Measurements from ENCODE around the gene KRT83.
"Not testable (repeated sequence)": the region's sequence is repeated elsewhere in the genome, so short reads cannot be mapped to it uniquely, and the experiment has no call there.

The KRT83 gene

DNA sequence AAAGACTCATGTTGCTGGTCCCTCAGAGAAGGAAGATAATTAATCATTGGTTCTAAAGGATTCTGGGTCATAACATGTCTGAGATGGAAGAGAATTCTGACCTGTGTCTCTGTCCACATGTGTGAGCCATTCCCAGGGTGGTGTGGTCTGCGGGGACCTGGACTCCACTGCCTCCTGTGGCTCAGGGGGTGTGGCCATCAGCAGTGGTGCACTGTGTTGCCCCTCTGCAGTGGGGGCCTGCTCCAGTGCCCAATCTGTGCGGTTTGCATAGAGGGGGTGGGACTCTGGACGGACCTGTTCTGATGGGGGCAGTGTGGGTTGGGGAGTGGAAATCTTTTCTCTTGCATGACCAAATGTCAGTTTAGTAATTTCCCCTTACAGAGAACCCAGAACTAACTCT, 32.6 kb upstream of the KRT83 start:
- no peak for DNase-seq (ENCODE audit: low read depth)

DNA sequence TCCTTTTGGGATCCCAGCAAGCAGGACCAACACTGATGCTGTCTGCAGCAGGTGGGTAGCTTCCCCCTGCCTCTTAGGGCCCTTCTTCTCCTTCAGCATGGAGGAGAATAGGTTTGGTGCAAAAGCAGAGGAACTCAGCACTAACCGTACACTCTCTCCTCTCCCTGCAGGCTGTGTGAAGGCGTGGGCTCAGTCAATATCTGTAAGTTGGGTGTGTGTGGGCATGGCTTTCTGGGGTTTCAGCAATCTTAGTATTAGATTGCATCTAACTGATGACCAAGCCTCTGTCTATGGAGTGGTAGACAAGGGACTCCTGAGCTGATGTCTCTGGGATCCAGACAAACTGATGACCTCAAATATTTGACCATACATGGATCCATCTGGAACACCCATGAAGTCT, 31.8 kb upstream of the KRT83 start:
- no peak for DNase-seq (ENCODE audit: low read depth)

DNA sequence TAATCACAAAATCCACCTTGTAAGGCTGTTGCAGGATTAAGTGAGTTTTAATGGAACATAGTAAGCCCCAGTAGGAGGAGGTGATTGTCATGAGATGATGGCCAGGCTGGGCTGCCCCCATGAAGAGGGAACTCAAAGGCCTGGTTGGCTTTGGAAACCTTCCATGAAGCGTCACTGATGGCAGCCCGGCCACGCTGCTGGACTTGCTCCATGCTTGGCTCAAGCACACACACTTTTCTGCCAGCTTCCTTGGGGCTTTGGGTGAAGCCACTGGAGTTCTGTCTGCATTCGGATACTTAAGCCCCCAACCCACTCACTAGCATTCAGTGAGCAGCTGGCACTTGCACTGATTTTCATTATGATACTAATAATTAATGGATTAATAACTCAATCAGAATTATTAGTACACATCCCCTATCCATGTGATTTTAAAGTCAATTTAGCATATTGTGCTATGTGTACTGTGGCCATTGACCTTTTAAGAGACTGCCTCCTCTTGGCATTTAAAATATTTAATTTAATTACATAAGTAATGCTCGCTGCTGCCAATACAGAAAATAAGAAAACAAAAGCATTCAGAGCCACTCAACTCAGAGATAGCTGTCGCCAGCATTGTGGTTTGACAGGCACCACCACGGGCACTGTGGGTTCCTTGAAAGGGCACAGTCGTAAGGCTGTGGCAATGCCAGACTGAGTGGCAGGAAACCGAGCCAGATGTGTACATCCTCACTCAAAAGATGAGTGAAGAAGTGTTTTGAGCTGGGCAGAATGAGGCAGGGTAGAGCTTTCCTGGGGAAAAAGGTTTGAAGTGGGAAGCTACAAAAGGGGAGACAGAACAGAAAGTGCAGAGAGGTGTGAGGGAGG, 30.2 kb upstream of the KRT83 start:
- peak; percentile 40 for DNase-seq (ENCODE audit: low read depth)

DNA sequence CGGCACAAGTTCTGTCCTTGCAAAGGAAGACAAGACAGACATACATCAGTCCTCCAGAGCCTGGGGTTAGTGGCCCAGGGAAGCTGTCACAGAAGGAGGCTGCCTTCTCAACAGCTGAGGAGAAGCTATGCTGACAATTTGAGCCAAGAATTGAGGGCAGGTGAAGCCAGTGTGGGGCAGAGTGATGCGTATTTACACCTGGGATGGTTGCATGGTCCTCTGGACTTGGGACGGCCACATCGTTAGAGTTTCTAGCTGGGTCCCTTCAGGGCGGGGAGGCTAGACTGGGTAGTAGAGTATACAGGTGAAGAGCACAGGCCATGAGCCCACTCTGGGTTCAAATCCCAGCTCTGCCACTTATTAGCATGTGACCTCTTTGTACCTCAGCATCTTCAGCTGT, 29.6 kb upstream of the KRT83 start:
- DNase-seq (ENCODE audit: low read depth), result no peak

DNA sequence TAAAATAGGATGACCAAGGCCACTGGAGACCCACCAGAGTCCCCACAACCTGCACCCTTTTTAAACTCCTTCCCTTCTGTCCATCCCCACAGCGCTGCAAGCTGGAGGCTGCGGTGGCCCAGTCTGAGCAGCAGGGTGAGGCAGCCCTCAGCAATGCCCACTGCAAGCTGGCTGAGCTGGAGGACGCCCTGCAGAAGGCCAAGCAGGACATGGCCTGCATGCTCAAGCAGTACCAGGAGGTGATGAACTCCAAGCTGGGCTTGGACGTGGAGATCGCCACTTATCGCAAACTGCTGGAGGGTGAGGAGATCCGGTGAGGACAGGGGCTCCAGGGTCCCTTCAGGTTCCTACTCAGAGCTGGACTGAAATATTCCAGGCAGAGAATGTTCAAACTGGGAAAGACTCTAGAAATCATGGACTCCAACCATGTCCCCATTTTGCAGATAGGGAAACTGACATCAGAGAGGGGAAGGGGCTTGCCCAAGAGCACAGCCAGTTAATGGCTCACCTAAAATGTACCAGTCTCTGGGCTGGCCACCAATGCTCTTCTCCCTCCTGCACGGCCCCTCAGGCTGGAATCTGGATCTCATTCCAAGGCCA, 28.9 kb upstream of the KRT83 start:
- DNase-seq (ENCODE audit: low read depth), result no peak

DNA sequence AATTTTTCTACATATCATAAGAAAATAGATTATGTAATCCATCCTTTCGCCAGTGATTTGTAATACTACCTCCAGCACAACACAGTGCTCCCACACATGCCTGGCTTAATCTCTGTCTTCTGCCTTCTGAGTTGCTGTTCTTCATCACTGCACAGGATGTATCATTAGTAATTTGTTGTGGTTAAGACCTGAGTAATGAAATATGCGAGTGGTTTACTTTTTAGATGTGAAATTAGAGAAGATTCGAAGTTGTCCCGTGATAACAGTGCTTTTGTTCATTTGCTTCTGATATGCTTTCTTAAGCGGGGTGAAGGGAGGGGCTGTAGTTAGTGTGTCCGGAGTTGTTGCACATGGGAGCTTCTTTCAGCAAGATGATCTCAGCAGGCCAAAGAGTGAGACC, 28.0 kb upstream of the KRT83 start:
- no peak for DNase-seq (ENCODE audit: low read depth)

DNA sequence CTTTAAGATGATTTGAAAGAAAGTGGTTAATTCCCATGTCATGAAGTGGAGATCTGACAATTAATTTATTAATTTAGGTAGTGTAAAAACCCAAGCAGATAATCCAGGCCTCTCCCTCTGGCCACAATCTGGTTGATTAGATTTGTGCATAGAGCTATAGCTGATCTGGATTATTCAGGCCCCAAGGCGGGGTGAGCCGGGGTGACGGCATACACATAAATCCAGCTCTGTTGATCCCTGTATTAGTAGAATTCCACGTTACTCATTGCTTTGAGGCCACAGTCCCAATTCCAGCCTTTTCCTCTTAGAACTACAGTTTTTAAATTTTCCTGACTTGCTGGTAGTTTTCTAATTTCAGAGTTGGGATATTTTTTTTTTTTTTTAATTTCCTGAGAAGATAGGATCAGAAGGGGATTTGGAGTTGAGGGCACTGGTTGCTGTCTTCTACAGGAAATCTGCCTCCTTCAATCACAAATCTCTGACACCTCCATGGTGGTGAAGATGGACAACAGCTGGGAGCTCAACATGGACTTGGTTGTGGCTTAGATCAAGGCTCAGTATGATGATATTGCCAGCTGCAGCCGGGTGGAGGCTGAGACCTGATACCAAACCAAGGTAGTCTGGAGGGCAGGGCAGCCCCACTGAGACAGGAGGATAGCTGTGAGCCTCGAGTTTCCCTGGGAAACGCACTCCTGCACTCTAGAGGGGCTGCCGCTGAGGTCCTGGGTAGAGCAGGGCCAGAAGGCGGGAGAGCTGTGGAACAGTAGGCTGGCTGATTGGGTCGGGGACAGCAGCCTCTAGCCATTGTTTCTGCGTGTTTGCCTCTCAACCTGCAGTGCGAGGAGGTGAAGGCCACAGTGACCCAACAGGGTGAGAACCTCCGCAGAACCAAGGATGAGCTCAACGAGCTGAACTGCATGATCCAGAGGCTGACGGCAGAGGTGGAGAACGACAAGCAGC, 26.6 kb upstream of the KRT83 start:
- DNase-seq (ENCODE audit: low read depth), result no peak

DNA sequence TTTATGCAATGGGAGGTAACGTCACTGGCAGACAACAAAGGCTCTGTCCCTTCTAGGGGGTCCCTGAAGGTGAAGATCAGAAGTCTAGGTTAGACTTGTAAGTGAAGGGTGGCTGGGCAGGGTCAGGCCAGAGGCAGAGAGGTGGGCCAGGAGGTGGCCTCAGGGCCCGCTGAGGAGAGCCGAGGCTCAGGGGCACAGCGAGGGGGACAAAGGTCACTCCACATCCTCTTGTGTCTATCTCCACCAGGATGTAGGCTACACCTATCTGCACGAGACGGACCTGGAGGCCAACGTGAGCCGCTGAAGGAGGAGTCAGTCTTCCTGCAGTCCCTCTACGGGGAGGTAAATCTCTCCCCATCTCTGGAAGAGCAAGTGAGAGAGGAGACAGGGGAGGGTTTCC, 25.8 kb upstream of the KRT83 start:
- DNase-seq (ENCODE audit: low read depth), result no peak

DNA sequence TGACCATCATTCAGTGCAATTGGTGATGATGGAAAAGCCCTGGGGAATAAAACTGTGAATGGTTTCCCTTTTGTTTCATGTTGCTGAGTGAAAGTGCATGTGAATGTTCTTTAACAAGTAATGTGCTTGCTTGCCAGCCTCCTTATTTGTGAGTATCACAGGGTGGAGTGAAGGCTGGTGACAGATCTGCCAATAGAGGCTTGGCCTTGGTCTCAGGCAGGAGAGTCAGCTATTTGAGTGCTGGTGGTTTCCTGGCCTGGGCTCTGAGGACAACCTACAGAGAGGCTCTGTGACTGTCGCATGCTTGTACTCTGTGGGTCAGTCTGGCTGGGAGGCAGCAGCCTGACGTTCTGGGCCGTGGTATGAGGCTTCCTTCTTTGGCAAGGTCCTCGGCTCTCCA, 25.4 kb upstream of the KRT83 start:
- no peak for DNase-seq (ENCODE audit: low read depth)

DNA sequence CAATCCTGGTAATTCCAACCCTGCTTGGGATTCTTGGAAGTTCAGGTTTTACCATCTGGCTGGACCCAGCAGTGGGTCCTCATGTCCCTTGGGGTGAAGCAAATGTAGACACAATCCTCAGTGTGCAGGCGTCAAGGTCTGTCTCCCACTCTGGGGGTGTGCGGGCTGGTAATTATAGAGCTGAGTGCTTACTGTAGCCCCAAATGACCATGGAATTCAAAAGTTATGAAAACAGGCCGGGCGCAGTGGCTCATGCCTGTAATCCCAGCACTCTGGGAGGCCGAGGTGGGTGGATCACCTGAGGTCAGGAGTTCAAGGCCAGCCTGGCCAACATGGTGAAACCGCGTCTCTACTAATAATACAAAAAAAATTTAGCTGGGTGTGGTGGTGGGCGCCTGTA, 23.8 kb upstream of the KRT83 start:
- not testable (repeated sequence) for DNase-seq (ENCODE audit: low read depth)

DNA sequence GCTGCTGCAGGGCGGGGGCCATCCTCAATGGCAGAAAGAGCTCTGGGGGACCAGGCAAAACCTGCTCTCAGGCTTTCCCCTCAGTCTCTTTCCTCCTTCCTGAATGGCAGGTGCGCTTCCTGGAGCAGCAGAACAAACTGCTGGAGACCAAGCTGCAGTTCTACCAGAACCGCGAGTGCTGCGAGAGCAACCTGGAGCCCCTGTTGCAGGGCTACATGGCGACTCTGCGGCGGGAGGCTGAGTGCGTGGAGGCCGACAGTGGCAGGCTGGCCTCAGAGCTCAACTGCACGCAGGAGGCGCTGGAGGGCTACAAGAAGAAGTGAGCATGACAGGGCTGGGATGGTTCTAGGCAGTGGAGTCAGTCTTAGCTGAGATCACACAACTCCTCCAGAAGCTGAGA, 22.9 kb upstream of the KRT83 start:
- no peak for DNase-seq (ENCODE audit: low read depth)

DNA sequence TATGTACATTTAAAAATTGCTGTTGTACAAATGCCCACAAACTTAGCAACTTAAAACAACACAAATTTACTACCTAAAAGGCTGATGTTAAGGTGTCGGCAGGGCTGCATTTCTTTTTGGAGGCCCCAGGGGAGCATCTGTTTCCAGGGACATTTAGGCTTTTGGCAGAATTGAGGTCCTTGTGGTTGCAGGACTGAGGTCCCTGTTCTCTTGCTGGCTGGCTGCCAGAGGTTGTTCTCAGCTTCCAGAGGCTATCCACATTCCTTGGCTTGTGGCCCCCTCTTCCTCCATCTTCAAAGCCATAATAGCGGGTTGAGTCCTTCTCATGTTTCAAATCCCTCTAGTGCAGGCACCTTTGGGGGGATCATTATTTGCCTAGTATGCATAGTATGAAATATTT, 22.4 kb upstream of the KRT83 start:
- DNase-seq (ENCODE audit: low read depth), result no peak

DNA sequence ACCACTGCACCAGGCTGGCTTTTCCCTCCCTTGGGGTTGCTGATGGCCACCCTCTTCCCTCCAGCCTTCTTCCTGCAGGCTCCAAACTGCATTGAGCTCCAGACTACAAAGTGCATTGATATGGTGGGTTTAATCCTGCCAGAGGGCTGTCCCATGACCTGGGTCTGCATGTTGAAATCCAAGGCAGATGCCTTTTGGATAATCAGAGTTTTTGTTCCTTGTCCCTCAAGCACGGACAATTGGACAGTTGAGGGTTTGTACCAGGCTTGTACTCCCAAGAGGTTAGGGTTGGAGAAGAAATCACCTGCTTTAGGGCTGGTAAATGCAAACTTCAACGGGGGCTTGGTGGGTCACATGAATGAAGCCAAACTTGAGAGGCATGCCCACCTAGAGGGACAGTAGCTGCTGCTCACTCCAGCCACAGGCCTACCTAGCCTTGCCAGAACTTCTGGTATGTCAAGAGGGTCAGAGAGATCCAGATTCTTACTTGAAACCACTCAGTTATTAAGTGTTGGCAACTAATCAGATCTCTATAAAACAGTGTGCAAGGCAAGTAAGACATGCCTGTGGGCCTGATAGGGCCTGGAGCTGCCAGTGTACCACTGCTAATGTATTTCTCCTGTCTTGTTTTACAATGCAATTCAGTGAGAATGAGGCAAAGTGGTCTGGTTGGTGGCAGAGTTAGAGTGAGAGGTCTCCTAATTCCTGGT, 21.7 kb upstream of the KRT83 start:
- DNase-seq (ENCODE audit: low read depth), result no peak

DNA sequence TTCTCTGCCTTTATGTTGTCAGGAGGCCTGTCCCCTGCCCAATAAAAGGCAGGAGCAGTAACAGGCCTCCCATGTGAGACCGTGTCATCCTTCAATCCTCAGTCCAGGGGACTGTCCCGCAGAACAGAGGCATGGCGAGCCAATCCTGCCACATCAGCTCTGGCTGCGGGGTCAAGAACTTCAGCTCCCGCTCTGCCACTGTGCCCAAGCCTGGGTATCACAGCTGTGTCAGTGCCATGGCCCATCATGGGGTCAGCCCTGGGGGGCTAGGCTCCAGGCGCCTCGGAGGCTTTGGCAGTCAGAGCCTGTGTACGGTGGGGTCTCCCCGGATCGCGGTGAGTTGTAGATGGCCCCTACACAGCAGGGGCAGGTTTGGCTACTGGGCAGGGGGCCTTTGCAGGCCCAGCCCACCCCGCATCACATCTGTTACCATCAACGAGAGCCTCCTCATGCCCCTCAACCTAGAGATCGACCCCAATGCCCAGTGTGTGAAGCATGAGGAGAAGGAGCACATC, 19.9 kb upstream of the KRT83 start:
- DNase-seq (ENCODE audit: low read depth), result no peak

DNA sequence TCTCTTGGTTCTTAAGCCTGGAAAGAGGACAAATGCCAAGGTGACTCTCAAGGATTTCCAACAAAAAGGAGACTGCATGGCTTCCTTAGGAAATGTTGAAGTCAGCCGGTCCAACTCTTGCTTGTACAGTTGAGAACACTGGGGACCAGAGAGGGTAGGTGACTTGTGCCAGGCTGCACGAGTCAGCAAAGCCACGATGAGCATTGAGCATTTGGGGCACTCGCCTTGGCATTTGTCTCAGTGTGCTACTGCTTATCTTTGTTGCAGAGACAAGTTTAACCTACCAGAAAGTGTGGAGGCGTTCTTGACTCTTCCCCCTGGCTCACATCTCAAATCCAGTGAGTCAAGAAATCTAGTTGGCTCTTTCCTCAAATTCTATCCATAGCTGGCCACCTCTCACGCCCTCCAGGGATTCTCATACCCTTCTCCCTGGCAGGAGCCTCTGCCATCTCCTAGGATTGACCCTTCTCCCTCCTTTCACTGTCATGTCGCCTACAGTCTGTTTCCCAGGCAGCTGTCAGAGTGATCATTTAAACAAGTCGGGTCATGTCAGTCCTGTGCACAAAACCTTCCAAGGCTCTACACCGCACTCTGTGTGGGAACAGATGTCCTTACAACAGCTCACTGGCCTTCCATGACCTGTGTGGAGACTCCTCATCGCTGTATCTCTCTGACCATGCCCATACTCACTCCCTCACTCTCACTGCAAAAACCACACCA, 17.2 kb upstream of the KRT83 start:
- no peak for DNase-seq (ENCODE audit: low read depth)

DNA sequence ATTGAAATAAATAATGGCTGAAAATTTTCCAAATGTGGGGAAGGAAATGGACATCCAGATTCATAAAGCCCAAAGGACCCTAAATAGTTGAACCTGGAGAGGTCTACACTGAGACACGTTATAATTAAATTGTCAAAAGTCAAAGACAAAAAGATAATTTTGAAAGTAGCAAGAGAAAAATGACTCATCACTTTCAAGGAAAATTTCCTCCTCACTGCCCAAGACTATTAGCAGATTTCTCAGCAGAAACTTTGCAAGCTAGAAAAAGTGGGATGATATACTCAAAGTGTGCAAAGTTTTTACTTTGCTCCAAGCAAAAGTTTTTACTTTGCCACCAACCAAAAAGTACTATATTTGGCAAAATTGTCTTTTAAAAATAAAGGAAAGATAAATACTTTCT, 15.9 kb upstream of the KRT83 start:
- no peak for DNase-seq (ENCODE audit: low read depth)

DNA sequence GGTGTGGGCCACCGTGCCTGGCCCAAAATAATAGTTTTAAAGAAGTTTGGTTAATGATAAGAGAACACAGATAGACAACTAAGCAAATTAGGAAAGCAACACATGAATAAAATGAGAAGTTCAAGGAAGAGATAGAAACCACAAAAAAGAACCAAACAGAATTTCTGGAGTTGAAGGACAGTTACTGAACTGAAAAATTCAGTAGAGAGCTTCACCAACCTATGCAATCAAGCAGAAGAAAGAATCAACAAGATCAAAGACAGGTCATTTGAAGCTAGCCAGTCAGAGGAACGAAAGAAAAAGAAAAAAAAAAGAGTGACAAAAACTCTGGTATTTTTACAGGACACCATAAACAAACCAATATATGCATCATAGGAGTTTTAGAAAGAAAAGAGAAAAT, 15.4 kb upstream of the KRT83 start:
- DNase-seq (ENCODE audit: low read depth), result no peak

DNA sequence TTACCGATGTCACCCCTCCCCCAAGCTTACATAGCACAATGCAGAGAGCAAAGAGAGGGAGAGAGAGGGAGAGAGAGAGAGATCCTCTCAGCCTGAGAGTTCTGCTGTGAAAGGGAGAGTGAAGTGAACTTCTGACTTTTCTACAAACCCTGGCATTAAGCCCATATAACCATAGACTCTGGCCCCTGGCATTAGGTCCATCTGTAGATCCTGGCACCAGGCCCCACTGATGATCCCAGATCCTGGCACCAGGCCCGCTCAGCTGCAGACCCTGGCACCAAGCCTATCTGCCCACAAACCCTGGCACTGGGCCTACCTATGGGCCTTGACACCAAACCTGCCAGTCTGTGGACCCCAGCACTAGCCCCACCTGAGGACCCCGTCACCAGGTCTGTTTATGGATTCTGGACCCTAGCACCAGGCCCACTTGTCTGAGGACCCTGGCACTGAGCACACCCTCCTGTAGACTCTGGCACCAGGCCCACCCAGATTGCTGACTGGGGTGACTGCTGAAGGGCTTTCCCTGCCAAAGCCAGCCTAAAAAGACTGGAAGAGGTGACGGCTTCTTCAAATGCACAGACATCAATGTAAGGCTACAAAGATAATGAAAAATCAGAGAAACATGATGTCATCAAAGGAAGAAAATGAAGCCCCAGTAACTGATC, 14.5 kb upstream of the KRT83 start:
- DNase-seq (ENCODE audit: low read depth), result no peak

DNA sequence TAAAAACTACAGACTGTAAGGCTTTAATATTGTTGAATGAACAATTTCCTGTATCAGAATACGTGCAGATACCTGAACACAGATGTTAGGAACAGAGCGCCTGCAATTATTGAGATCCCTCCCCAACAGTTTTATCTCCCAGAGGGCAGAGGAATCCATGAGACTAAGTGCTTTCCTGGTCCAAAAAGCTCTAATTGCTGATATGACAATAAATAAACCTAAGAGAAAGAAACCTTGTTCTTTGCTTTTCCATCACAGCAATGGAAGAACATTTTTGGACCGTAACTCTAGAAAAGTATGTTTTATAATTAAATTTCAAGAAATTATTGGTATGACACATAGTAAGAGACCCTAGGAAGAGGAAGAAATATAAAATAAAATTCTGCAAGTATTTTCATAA, 13.0 kb upstream of the KRT83 start:
- DNase-seq (ENCODE audit: low read depth), result no peak

DNA sequence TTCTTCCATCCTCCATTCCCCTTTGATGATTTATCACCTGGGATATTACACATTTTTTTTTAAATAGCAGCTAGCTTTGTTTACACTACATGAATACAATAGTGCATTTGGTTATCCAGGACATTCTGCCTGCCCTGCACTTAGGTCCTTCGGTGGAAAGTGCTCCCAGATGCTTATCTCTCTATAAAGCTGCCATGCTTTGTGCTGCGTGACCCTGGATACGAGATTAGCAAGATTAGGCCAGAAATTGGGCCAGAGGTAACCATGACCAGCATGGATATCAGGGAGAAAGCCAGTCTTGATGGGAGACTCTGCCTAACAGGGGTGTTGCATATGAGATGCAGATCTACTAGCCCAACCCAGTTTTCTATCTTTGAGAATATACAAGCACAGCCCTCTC, 12.1 kb upstream of the KRT83 start:
- no peak for DNase-seq (ENCODE audit: low read depth)

DNA sequence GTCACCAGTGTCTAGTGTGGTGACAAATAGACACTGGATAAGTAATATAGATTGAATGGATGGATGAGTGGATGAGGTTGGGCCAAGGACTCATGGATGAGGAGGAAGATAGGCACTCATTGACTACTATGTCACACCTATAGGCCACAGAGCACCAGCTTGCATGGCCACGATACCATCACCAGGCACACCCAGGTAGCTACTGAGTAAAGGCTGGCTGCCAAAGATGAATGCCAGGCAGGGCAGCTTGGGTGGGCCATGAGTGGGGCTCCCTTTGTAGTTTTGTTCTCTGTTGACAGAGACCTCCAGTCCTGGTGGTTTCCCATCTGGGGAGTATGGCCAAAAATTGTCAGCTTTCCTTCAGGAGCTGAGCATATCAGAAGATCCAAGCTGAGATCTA, 11.2 kb upstream of the KRT83 start:
- DNase-seq (ENCODE audit: low read depth), result no peak
